Measurements from ENCODE around the gene ENTPD8. TPM values are rescaled to one million over a fixed set of nuclear protein-coding genes. Genes with fewer than 3 reads are reported as not detected.

The ENTPD8 gene
- polyA plus RNA-seq, 1 donor, result 14.2 TPM

DNA sequence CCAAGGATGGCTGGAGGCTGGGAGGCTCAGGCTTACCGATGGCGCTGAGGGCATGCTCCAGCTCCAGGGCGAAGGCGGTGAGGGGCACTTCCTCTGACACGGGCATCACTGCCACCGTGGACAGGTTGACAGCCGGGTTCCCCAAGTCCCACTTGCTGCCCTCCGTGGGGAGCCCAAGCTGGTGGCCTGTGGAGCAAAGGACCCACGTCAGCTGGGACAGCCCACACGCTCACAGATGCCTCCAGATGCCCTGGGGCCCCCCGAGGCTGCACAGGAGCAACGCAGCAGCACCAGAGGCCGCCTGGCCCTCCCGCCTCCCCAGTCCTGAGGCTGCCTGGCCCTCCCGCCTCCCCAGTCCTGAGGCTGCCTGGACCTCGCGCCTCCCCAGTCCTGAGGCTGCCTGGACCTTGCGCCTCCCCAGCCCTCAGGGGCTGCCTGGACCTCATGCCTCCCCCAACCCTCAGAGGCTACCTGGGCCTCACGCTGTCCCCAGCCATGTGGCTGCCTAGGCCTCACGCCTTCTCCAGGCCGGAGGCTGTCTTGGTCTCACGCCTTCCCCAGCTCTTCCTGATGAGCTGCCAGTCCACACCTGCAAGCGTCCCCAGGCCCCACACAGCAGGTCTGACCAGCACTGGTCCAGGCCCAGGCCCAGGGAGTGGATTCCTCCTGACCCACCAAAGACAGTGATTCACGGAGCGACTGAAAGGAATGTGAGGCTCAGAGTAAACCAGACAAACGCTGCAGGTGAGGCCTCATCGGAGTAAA is 43.6 kb upstream of the ENTPD8 start:
- Histone ChIP-seq H3K27me3 (ENCODE audit: control insufficient read depth, insufficient read depth, low read length) (no peaks in the 10 kb centered on the region), H3K4me1 (ENCODE audit: control insufficient read depth, insufficient read depth, low read length) (no peaks in the 10 kb centered on the region), H3K9me3 (ENCODE audit: control insufficient read depth, low read depth, low read length) (no peaks in the 10 kb centered on the region), H3K27ac (ENCODE audit: low read length) (no peak overlapping the region), H3K4me3 (ENCODE audit: low read length) (no peak overlapping the region), H3K36me3 (ENCODE audit: control insufficient read depth, insufficient read depth, low read length) (no peaks in the 10 kb centered on the region)
- no CpG with 5 or more reads among the region's 27 CpGs for WGBS (ENCODE audit: insufficient coverage, low lambda C conversion rate)
- DNase-seq, result no peak

DNA sequence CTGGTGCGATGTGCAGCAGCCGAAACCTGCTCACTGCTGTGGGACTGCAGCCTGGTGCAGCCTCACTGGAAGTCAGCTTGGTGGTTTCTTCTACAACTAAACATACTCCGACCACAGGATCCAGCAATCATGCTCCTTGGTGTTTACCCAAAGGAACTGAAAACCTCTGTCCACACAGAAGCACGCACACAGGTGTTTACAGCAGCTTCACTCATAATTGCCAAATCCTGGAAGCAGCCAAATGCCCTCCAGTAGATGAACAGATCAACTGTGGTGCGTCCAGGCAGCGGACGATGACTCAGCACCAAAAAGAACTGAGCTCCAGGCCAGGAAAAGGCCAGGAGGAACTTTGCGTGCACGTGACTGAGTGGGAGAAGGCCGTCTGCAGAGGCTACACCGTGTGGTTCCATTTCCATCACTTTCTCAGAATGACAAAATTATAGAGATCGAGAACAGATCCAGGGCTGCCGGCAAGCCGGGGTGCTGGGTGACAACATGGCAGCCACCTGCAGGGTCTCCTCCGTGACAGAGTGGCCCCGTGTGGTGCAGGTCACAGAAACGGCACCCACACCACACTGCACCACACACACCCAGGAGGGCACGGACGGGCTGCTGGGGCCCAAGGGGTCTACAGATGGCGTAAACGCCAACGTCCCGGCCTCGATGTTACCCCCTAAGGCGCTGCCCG is 41.1 kb upstream of the ENTPD8 start:
- no peak overlapping the region for H3K27ac ChIP-seq (ENCODE audit: low read length)
- H3K27me3 ChIP-seq (ENCODE audit: control insufficient read depth, insufficient read depth, low read length), result no peaks in the 10 kb centered on the region
- H3K36me3 ChIP-seq (ENCODE audit: control insufficient read depth, insufficient read depth, low read length), result no peaks in the 10 kb centered on the region
- no peaks in the 10 kb centered on the region for H3K9me3 ChIP-seq (ENCODE audit: control insufficient read depth, low read depth, low read length)
- H3K4me3 ChIP-seq (ENCODE audit: low read length), result no peak overlapping the region
- WGBS (ENCODE audit: insufficient coverage, low lambda C conversion rate), result 80% methylated on average over 1 of the region's 26 CpGs
- no peaks in the 10 kb centered on the region for H3K4me1 ChIP-seq (ENCODE audit: control insufficient read depth, insufficient read depth, low read length)
- DNase-seq, result no peak

DNA sequence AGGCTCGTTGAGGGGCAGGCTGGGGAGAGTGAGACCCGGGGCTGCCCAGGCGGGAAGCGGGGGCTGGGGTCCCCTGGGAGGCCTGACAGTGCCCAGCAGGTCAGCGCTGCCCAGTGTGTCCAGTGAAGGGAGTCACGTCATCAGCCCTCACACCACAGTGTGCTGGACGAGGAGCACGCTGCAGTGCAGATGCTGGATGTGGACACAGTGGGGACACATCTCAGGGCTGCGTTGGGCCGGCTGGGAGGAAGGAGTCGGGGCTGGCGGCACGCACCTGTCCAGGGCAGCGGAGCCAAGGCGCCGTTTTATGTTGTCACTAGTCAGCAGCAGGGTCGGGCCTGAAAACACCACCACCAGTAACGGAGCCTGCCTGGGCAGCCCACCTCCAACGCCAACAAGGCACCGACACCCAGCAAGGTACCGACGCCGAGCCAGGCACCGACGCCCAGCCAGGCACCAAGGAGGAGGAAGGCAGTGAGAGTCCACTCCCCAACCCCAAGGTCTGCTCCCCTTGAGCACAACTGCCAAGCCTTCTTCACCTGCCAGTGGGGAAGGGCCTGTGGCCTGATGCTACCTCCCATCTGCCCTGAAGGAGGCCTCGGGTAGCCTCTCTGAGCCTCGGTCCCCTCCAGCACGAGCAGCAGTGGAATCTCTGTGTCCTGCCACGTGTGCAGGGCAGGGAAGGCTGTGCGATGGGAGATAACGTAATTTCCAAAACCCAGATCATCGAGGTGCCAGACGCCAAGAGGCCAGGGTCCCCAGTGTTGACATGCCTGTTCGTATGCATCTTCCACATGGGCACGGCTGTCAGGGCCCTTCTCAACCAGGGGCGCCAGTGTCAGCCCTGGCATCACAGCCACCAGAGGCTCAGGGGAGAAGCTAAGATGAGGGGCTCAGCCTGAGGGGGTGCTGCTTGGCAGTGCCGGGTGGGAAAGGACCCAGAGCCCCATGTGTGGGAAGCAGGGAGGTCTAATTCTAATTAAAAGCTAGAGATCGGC is 39.8 kb upstream of the ENTPD8 start:
- Histone ChIP-seq H3K4me1 (ENCODE audit: control insufficient read depth, insufficient read depth, low read length) (no peaks in the 10 kb centered on the region), H3K36me3 (ENCODE audit: control insufficient read depth, insufficient read depth, low read length) (no peaks in the 10 kb centered on the region), H3K9me3 (ENCODE audit: control insufficient read depth, low read depth, low read length) (peaks cover 4% of the 10 kb centered on the region), H3K4me3 (ENCODE audit: low read length) (no peak overlapping the region), H3K27ac (ENCODE audit: low read length) (no peak overlapping the region), H3K27me3 (ENCODE audit: control insufficient read depth, insufficient read depth, low read length) (no peaks in the 10 kb centered on the region)
- WGBS (ENCODE audit: insufficient coverage, low lambda C conversion rate), result no CpG with 5 or more reads among the region's 38 CpGs
- no peak for DNase-seq

DNA sequence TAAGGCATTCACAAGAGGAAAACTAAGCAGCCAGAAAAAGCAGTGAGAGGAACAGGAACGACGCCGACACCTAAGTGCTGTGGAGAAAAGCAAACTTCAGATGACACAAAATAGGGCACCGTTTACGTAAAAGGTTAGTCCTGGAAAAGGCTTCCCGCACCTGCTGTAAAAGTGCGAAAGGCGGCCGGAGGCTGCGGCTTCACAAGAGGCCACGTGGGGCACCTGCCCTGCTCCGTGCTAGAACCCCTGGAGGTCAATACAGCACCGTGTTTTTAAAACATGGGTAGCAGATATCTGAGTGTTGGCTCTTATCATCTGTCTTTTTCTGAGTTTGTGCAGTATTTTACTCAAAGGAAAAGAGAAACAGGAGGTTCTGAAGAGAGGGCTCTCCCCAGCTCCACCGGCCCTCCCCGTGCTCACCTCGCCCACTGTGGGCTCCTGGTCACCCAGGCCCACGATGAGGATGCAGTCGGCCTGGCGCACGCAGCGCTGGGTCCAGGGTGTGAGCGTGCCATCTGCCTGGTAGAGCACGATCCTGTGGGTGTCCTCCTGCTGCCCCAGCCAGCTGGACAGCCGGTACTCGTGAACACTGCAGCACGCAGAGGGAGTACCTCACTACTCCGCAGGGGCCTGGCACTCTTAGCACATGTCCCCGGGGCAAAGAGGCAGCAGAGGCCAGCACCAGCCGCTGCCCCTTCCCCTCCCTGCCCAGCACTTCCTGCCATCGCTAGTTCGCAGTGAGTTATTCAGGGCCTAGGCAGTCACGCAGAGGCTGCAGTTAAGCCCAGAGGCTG is 38.9 kb upstream of the ENTPD8 start:
- Histone ChIP-seq H3K4me1 (ENCODE audit: control insufficient read depth, insufficient read depth, low read length) (no peaks in the 10 kb centered on the region), H3K9me3 (ENCODE audit: control insufficient read depth, low read depth, low read length) (peaks cover 4% of the 10 kb centered on the region), H3K36me3 (ENCODE audit: control insufficient read depth, insufficient read depth, low read length) (no peaks in the 10 kb centered on the region), H3K4me3 (ENCODE audit: low read length) (no peak overlapping the region), H3K27ac (ENCODE audit: low read length) (no peak overlapping the region), H3K27me3 (ENCODE audit: control insufficient read depth, insufficient read depth, low read length) (no peaks in the 10 kb centered on the region)
- WGBS (ENCODE audit: insufficient coverage, low lambda C conversion rate), result 60% methylated on average over 1 of the region's 32 CpGs
- no peak for DNase-seq

DNA sequence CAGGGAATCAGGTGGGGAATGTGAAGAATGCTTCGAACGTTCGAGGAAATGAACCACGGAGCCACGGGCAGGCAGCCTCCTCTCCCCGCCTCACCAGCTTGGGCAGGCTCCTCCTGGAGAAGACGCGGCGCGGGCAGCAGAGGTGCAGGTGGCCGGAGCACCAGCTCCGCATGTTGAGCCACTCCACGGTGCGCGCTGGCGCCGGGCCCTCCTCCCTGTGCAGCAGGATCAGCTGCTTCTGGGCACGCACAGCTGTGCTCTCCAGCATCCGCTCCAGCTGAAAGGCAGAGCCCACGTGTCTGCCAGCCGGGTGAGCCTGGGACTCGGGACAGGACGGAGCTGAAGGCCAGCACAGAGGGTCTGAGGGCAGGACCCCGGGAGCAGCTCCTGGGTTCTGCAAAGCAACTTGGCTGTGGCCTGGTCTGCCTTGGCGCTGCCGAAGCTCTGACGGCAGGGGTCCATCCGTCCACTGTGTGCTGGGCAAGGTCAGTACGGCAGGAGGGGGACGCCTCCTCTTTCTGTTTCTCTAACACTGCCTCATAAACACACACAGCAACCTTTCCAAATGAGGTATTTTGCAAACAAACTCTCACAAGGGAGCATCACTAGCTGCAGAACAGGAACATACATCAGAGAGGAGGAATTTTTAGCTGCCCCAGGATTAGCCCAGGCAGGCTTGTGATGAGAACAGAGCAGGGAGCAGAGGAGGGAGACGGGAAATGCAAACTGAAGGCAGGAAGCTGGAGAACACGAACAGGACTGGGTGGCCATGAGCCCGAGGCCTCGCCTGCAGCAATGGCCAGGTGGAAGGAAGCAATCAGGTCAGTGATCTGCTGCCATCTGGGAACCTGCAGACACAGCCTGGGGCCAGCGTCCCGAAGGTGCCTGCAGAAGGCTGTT is 38.1 kb upstream of the ENTPD8 start:
- H3K4me1 ChIP-seq (ENCODE audit: control insufficient read depth, insufficient read depth, low read length), result no peaks in the 10 kb centered on the region
- DNase-seq, result no peak
- no peak overlapping the region for H3K4me3 ChIP-seq (ENCODE audit: low read length)
- WGBS (ENCODE audit: insufficient coverage, low lambda C conversion rate), result 68% methylated on average over 5 of the region's 36 CpGs
- H3K27me3 ChIP-seq (ENCODE audit: control insufficient read depth, insufficient read depth, low read length), result no peaks in the 10 kb centered on the region
- H3K36me3 ChIP-seq (ENCODE audit: control insufficient read depth, insufficient read depth, low read length), result no peaks in the 10 kb centered on the region
- H3K27ac ChIP-seq (ENCODE audit: low read length), result no peak overlapping the region
- H3K9me3 ChIP-seq (ENCODE audit: control insufficient read depth, low read depth, low read length), result peaks cover 11% of the 10 kb centered on the region

DNA sequence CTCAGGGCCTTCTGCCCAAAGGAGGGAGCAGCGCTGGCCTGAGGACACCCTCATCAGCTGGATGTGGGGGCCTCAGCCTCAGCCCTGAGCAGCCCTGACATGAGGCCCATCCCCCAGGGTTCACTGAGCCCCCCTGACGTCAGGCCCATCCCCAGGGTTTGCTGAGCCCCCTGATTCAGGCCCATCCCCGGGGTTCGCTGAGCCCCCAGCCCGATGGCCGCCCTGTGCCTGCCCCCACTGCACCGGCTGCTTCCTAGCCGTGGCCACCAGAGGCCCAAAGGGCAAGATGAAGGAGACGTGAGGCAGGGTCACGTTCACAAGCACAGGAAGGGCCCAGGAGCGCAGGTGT is 37.4 kb upstream of the ENTPD8 start:
- WGBS (ENCODE audit: insufficient coverage, low lambda C conversion rate), result no CpG with 5 or more reads among the region's 11 CpGs
- no peak for DNase-seq
- Histone ChIP-seq H3K27me3 (ENCODE audit: control insufficient read depth, insufficient read depth, low read length) (no peaks in the 10 kb centered on the region), H3K9me3 (ENCODE audit: control insufficient read depth, low read depth, low read length) (peaks cover 12% of the 10 kb centered on the region), H3K36me3 (ENCODE audit: control insufficient read depth, insufficient read depth, low read length) (no peaks in the 10 kb centered on the region), H3K4me3 (ENCODE audit: low read length) (no peak overlapping the region), H3K27ac (ENCODE audit: low read length) (no peak overlapping the region), H3K4me1 (ENCODE audit: control insufficient read depth, insufficient read depth, low read length) (no peaks in the 10 kb centered on the region)

DNA sequence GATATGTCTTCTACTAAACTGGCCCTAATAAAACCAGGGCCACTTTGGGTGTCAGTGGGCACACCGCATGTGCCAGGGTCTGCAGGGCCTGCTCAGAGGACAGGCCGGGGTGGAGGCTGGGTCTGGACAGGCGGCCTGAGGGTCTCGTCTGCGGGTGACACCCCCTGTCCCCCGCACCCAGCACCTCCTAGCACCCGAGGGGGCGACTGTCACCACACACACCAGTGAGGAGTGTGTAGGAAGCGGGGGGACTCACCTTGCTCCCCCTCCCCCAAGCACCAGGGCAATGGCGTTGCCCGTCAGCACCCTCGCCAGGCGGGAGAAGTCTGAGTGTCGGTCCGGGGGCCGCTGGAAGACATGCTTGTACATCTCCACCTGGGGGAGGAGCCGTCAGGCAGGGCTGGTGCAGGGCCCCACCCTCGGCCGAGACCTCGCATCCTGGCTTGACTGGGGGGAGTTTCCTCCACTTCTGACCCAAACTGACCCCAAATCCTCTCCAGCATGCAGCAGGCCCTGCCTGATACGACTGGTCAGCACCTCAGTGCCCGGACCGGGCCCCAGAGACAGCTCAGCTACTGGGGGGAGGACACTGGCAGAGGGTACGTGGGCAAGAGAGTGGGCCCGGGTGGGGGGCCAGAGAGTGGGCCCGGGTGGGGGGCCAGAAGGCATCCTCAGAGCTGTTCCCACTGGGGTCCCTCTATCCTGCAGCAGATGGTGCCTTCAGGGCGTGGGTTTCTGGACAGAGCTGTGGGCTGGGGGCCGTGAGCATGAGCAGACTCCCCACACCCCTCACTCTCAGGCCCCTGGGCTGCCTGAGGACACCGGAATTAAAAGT is 36.8 kb upstream of the ENTPD8 start:
- no peak for DNase-seq
- Histone ChIP-seq H3K9me3 (ENCODE audit: control insufficient read depth, low read depth, low read length) (peaks cover 12% of the 10 kb centered on the region), H3K27ac (ENCODE audit: low read length) (no peak overlapping the region), H3K36me3 (ENCODE audit: control insufficient read depth, insufficient read depth, low read length) (no peaks in the 10 kb centered on the region), H3K27me3 (ENCODE audit: control insufficient read depth, insufficient read depth, low read length) (no peaks in the 10 kb centered on the region), H3K4me1 (ENCODE audit: control insufficient read depth, insufficient read depth, low read length) (no peaks in the 10 kb centered on the region), H3K4me3 (ENCODE audit: low read length) (no peak overlapping the region)
- WGBS (ENCODE audit: insufficient coverage, low lambda C conversion rate), result no CpG with 5 or more reads among the region's 29 CpGs

DNA sequence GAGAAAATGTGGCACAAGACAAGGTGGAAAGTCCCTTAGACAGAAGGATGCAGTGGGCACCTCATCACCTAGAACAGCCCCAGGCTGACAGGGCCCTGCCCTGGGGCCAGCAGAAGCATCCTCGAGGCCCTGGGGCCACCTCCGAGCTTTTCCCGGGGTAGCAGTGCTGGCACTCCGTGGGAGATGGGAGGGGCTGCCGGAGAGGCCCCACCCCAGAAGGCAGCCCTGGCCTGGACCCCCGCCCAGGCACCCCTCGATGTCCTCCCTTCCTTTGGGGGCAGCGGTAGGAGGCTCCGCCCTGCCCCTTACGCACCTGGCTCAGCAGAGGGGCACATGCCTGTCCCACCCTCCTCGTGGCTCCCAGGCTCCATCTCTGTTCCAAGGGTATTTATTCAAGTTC is 35.7 kb upstream of the ENTPD8 start:
- no peak for DNase-seq
- Histone ChIP-seq H3K9me3 (ENCODE audit: control insufficient read depth, low read depth, low read length) (peaks cover 12% of the 10 kb centered on the region), H3K4me1 (ENCODE audit: control insufficient read depth, insufficient read depth, low read length) (no peaks in the 10 kb centered on the region), H3K36me3 (ENCODE audit: control insufficient read depth, insufficient read depth, low read length) (no peaks in the 10 kb centered on the region), H3K4me3 (ENCODE audit: low read length) (no peak overlapping the region), H3K27me3 (ENCODE audit: control insufficient read depth, insufficient read depth, low read length) (no peaks in the 10 kb centered on the region), H3K27ac (ENCODE audit: low read length) (no peak overlapping the region)
- no CpG with 5 or more reads among the region's 11 CpGs for WGBS (ENCODE audit: insufficient coverage, low lambda C conversion rate)

DNA sequence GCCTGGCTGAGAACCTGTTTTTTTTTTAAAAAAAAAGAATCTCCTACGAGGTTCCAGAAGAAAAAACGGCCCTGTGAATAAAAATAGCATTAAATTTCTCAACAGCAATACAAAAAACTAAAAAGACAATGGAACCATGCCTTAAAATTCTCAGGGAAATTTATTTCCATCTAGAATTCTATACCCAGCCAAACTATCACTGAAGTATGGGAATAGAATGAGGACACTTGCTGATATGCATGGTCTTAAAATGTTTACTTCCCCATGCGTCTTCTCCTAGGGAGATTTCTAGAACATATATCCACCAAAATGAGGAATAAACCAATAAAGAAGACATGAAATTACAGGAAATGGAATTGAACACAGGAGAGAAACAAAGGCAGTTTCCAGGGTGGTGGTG is 34.5 kb upstream of the ENTPD8 start:
- no peaks in the 10 kb centered on the region for H3K27me3 ChIP-seq (ENCODE audit: control insufficient read depth, insufficient read depth, low read length)
- WGBS (ENCODE audit: insufficient coverage, low lambda C conversion rate), result 81% methylated on average over 3 of the region's 3 CpGs
- DNase-seq, result no peak
- peaks cover 12% of the 10 kb centered on the region for H3K9me3 ChIP-seq (ENCODE audit: control insufficient read depth, low read depth, low read length)
- H3K4me1 ChIP-seq (ENCODE audit: control insufficient read depth, insufficient read depth, low read length), result no peaks in the 10 kb centered on the region
- no peaks in the 10 kb centered on the region for H3K36me3 ChIP-seq (ENCODE audit: control insufficient read depth, insufficient read depth, low read length)
- H3K27ac ChIP-seq (ENCODE audit: low read length), result no peak overlapping the region
- no peak overlapping the region for H3K4me3 ChIP-seq (ENCODE audit: low read length)
